Parathyroid adenoma (tissue), 2 donors: ENCODE results near the gene PATL1.
A peak's percentile ranks its signal among the peaks of the same experiment; 100 is the strongest.

Source experiments
- H2AFZ ChIP-seq: fragments of 300-600 bp; sonication (generic); one replicate; pipeline ENCODE4 v1.7.0; 2017; ENCODE audit warnings: antibody characterized with exemption, mild to moderate bottlenecking
- H3K27ac ChIP-seq: fragments of 300-600 bp; sonication (generic); one replicate; pipeline ENCODE4 v1.7.0; 2017
- H3K27me3 ChIP-seq: fragments of 300-600 bp; sonication (generic); one replicate; pipeline ENCODE4 v1.7.0; 2017; ENCODE audit warnings: low read length; ENCODE audit not compliant: control insufficient read depth, insufficient read depth
- H3K36me3 ChIP-seq: fragments of 300-600 bp; sonication (generic); one replicate; pipeline ENCODE4 v1.7.0; 2017; ENCODE audit warnings: low read length; ENCODE audit not compliant: control insufficient read depth, insufficient read depth
- H3K4me1 ChIP-seq: fragments of 300-600 bp; sonication (generic); one replicate; pipeline ENCODE4 v1.7.0; 2017; ENCODE audit warnings: control low read depth
- H3K4me2 ChIP-seq: fragments of 300-600 bp; sonication (generic); one replicate; pipeline ENCODE4 v1.7.0; 2017; ENCODE audit warnings: low read length
- H3K4me3 ChIP-seq: fragments of 300-600 bp; sonication (generic); one replicate; pipeline ENCODE4 v1.7.0; 2017; ENCODE audit warnings: low read depth, low read length
- H3K79me2 ChIP-seq: fragments of 300-600 bp; sonication (generic); one replicate; pipeline ENCODE4 v1.7.0; 2017; ENCODE audit warnings: control low read depth
- H3K9ac ChIP-seq: fragments of 300-600 bp; sonication (generic); one replicate; pipeline ENCODE4 v1.7.0; 2017; ENCODE audit warnings: mild to moderate bottlenecking
- H3K9me3 ChIP-seq: fragments of 300-600 bp; sonication (generic); one replicate; pipeline ENCODE4 v1.7.0; 2017; ENCODE audit warnings: low read length; ENCODE audit not compliant: control insufficient read depth
- CTCF ChIP-seq: fragments of 300-600 bp; sonication (generic); IDR thresholded peaks from one replicate; pipeline ENCODE4 v1.7.0; 2017; ENCODE audit warnings: antibody characterized with exemption, mild to moderate bottlenecking
- donor health status: primary hyperparathyroidism.

Gene PATL1

GRCh38 chr11:59676205-59676604, 7.4 kb upstream of the PATL1 start:
- H3K4me1 ChIP-seq, result no peaks in the 10 kb centered on the region
- H3K9ac ChIP-seq, result no peak overlapping the region

GRCh38 chr11:59674291-59674690, 5.5 kb upstream of the PATL1 start:
- H3K4me1 ChIP-seq, result no peaks in the 10 kb centered on the region
- H3K4me3 ChIP-seq, result no peak overlapping the region
- TF ChIP-seq CTCF, result no peak

More at GRCh38 chr11:59676205-59676604, 7.4 kb upstream of the PATL1 start:
- no peaks in the 10 kb centered on the region for H3K27me3 ChIP-seq
- no peak for TF ChIP-seq CTCF
- no peaks in the 10 kb centered on the region for H3K9me3 ChIP-seq
- no peak overlapping the region for H3K4me3 ChIP-seq
- H3K27ac ChIP-seq, result no peak overlapping the region
- no peaks in the 10 kb centered on the region for H3K36me3 ChIP-seq
- H3K4me2 ChIP-seq, result no peak overlapping the region
- H3K79me2 ChIP-seq, result no peaks in the 10 kb centered on the region
- H2AFZ ChIP-seq, result no peak overlapping the region

GRCh38 chr11:59673291-59673690, 4.5 kb upstream of the PATL1 start:
- no peak for TF ChIP-seq CTCF
- Histone ChIP-seq H3K79me2 (no peaks in the 10 kb centered on the region), H2AFZ (no peak overlapping the region), H3K9ac (no peak overlapping the region), H3K4me2 (no peak overlapping the region), H3K27ac (no peak overlapping the region), H3K4me3 (no peak overlapping the region), H3K4me1 (no peaks in the 10 kb centered on the region), H3K36me3 (no peaks in the 10 kb centered on the region), H3K27me3 (no peaks in the 10 kb centered on the region), H3K9me3 (no peaks in the 10 kb centered on the region)

More at GRCh38 chr11:59674291-59674690, 5.5 kb upstream of the PATL1 start:
- Histone ChIP-seq H3K79me2 (no peaks in the 10 kb centered on the region), H3K9me3 (no peaks in the 10 kb centered on the region), H3K4me2 (no peak overlapping the region), H3K9ac (no peak overlapping the region), H3K36me3 (no peaks in the 10 kb centered on the region), H3K27me3 (no peaks in the 10 kb centered on the region), H3K27ac (no peak overlapping the region), H2AFZ (no peak overlapping the region)

- no peak overlapping the region for H3K4me3 ChIP-seq
- H3K27ac ChIP-seq, result no peak overlapping the region
- no peak overlapping the region for H2AFZ ChIP-seq
- no peak for TF ChIP-seq CTCF
- peaks cover 3% of the 10 kb centered on the region for H3K4me1 ChIP-seq
- H3K9ac ChIP-seq, result no peak overlapping the region
- H3K27me3 ChIP-seq, result no peaks in the 10 kb centered on the region
- H3K4me2 ChIP-seq, result no peak overlapping the region
- H3K9me3 ChIP-seq, result no peaks in the 10 kb centered on the region
- no peaks in the 10 kb centered on the region for H3K36me3 ChIP-seq
- H3K79me2 ChIP-seq, result no peaks in the 10 kb centered on the region
Observed at GRCh38 chr11:59671471-59671870, 2.6 kb upstream of the PATL1 start.

GRCh38 chr11:59669611-59670009, 773 bp upstream of the PATL1 start:
- Histone ChIP-seq H3K4me1 (peaks cover 3% of the 10 kb centered on the region), H3K4me3 (peak overlapping the region; percentile 68), H3K27ac (peak overlapping the region; percentile 92), H2AFZ (peak overlapping the region; percentile 97), H3K27me3 (no peaks in the 10 kb centered on the region), H3K36me3 (no peaks in the 10 kb centered on the region), H3K4me2 (peak overlapping the region; percentile 87), H3K9me3 (no peaks in the 10 kb centered on the region), H3K9ac (no peak overlapping the region), H3K79me2 (no peaks in the 10 kb centered on the region)
- no peak for TF ChIP-seq CTCF
